GM19452 (cell line): ENCODE measurements around the gene KRT9.
"Not testable (repeated sequence)": the region's sequence is repeated elsewhere in the genome, so short reads cannot be mapped to it uniquely, and the experiment has no call there.

Experiments
- ATAC-seq: cut with Tn5 transposase; IDR thresholded peaks from one replicate; pipeline ENCODE4 v1.9.1; 2021; ENCODE audit not compliant: unreplicated experiment

Gene KRT9

DNA sequence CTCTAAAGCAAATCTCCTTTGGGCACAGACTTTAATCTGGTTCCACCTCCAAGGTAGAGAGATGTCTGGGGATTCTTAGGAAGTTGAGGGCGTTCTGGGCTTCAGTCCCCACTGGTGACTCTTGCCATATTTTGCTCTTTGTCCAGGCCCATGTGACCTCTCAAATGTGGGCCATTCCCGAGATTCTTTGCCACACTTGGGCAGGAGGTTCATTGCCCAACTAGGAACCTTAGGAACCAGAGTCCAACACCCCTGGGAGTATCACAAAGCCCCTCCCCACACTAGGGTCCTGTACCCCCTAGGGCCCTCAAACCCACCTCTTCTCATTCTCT, 8.4 kb upstream of the KRT9 start:
- ATAC-seq, result no peak

DNA sequence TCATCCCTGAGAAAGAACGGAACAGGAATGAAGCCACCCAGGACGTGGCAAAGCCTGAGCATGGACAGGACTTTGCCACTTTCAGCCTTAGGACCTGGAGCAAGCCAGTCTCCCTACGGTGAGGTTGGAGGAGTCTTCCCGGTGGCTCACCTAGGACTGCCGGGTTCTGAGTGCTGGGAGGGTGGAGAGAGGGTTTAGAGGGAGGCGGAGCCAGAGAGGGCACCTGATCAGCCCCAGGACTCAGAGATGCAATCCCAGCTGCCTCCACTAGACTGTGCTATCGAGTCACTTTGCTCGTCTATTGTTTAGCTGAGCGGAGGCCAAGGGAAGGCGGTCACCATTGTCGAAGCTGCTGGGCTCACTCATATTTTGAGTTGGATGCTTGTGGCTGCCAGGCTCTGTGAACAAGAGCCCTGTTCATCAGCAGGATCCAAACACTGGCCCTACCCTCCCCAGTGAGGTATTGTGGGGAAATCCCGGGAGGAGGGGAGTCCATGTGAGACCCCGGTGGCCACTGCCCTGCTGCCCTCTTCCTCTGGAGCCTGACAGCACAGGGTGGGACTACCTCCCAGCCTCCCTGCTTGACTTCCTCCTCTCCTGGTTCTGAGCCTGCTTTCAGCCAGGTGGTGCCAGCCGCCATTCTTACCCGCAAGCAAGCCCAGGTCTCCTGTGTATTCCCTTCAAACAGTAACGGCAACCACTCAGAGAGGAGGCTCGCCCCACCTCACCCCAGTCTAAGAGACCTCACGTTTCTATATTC, 7.8 kb upstream of the KRT9 start:
- no peak for ATAC-seq

DNA sequence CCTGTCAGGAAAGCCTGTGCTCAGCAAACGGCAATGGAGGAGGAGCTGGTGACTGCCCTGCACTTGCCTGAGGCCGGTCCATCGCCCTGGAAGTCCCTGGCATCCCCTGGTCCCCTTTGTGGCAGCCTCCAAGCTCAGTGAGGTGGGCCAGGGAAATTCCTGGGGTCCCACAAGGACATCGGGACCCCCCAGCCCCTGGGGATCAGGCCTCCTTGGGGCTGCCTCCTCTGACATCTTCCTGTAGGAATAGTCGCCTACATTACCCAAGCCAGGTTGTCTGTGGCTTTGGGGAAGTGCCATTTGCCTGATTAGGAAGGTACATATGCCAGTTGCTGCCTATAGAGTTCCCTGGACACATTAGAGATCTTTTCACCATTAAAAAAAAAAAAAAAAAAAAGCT, 7.1 kb upstream of the KRT9 start:
- no peak for ATAC-seq

DNA sequence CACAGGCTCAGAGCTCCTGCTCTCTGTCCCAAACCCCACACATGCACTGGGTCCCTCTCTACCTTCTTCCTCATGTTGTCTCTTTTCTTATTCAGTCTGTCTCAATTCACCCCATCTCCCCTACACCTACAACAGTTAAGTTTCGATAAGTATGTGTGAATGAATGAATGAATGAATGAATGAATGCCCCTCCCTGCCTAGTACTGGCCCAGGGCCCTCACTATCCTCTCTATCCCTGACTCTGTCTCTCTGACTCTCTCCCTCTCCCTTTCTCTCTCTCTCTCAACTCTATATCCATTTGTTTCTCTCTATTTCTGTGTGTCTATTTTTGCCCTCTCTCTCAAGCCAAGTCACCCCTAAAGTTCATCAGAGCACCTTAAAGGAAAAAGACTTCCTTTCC, 6.7 kb upstream of the KRT9 start:
- ATAC-seq, result no peak

DNA sequence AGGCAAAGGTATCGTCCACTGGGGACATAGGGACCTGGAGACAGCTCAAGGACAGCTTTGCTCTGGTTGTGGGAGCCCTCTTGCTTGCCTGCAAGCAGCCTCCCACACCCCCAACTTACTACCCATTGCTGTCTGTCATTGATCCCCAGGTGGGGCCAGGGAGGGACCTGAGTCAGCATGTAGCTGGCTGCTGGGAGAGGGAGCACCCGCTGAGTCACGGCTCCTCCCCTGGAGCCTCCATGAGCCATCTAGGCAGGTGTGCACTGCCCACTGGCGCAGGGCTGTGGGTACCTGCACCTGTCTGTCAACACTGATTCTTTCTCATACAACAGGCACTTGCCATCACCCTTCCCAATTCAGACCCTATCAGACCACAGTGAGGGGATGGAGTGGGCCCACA, 4.9 kb upstream of the KRT9 start:
- ATAC-seq, result not testable (repeated sequence)

DNA sequence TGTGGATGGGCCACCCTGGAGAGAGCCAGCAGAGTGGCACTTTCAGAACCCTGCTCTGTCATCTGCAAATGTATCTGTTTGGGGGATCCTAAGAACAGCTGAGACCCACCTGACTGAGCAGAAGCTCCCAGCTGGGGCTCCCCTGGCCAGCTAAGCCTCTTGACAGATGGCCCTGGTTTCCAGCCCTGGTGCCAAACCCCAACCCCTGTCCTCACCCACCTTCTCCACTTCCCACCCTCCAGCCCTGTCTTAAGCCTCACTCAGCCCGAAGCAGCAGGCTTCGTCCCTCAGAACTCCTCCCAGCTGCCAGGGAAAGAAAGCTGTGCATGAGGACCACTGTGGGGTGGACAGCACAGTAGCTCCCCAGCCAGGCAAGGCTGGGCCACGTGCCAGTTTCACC, 3.5 kb upstream of the KRT9 start:
- no peak for ATAC-seq

DNA sequence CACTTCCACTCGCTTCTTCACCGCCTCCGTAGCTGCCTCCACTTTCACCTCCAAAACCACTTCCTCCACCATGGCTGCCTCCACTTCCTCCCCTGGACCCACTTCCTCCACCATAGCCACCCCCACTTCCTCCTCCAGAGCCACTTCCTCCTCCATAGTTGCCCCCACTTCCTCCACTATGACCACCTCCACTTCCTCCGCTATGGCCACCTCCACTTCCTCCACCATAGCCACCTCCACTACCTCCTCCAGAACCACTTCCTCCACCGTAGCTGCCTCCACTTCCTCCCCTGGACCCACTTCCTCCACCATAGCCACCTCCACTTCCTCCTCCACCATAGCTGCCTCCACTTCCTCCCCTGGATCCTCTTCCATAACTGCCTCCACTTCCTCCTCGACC, 4.5 kb downstream of the KRT9 start:
- no peak for ATAC-seq

DNA sequence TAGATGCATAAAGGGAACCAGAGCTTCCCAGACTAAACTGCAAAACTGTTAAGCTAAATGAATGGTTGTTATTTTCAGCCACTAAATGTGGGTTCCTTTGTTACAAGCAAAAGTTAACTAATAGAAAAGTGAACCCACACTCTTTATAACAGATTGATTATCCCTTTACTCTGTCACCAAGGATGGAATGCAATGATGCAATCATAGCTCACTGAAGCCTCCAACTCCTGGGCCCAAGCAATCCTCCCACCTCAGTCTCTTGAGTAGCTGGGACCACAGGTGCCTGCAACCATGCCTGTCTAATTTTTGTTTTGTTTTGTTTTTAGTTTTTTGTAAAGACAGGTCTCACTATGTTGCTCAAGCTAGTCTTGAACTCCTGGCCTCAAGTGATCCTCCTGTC, 6.5 kb downstream of the KRT9 start:
- no peak for ATAC-seq

DNA sequence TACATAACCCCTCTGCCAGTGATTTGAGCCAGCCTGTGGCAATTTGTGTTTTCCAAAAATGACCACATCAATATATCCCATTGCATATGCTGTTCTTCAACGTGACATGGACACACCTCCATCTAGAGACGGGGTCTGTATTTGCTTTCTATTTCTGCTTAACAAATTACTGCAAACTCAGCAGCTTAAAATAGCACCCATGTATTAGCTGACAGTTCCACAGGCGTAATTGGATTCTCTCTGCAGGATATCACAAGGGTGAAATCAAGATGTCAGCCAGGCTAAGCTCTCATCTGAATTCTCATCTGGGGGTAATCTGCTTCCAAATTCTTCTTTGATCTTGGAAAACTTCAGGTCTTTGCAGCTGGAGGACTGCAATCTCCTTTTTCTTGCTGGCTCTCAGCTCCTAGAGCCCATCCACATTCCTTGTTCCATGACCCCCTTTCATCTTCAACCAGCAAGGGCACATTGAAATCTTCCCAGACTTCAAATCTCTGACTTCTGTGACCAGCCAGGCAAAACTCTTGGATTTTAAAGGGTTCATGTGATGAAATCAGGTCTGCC, 8.2 kb downstream of the KRT9 start:
- ATAC-seq, result no peak

DNA sequence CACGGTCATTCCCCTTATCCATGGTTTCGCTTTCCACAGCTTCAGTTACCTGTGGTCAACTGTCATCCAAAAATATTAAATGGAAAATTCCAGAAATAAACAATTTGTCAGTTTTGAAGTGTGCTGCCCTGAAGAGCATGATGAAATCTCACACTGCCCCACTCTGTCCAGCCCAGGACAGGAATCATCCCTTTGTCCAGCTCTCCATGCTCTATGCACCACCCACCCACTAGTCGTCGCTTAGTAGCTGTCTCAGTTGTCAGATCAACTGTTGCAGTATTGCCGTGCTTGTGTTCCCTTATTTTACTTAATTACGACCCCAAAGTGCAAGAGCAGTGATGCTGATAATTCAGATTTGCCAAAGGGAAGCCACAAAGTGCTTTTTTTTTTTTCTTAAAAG, 10.3 kb downstream of the KRT9 start:
- ATAC-seq, result no peak

DNA sequence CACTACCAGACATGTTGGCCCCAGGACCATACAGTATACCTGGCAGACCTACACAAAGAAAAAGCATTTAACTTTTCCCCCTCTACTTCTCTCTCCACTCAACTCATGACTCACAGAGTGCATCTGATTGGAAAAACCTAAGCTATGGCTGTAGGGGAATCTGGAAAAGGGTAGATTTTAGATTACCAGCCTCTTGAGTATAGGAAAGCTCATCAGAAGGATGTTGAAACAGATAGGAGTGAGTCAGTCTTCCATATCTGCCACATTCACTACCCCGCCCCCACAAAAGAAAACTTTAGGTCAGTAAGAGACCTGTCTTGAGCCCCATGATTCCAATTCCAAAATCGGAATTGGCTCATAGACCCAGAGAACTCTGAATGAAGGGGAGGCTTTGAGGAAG, 12.3 kb downstream of the KRT9 start:
- no peak for ATAC-seq

DNA sequence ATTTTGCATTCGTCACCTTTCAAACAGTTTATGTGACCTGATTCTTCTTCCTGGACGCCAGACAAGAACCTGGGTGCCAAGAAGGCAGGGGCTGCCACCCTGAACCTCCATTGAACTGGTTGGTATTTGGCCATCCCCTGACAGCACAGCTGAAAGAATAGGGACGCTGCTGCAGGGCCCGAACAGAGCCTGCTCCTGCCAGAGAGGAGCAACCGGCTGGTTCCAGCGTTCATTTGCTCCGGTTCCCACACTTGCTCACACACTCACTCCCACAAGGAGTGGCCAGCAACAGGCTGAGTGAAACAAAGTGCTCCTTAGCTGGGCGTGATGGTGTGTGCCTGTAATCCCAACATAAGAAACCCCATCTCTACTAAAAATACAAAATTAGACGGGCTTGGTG, 14.9 kb downstream of the KRT9 start:
- no peak for ATAC-seq

DNA sequence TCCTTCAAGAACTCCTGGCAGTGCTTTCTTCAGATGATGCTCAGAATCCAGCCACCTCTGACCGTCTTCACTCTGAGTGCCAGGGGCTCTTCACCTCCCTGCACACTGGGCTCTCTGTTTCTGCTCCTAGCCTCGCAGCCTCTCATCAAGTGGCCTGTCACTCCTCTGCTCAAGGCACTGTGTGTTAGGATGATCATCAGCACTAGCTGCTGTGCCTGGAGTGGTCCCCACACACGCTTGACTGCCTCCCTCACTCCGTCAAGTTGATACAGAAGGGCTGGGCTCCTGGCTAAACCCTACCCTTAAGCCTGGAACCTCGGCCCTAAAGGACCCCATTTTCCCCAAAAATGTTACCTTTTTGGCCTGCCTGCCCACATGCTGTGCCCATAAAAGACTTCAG, 15.6 kb downstream of the KRT9 start:
- no peak for ATAC-seq

DNA sequence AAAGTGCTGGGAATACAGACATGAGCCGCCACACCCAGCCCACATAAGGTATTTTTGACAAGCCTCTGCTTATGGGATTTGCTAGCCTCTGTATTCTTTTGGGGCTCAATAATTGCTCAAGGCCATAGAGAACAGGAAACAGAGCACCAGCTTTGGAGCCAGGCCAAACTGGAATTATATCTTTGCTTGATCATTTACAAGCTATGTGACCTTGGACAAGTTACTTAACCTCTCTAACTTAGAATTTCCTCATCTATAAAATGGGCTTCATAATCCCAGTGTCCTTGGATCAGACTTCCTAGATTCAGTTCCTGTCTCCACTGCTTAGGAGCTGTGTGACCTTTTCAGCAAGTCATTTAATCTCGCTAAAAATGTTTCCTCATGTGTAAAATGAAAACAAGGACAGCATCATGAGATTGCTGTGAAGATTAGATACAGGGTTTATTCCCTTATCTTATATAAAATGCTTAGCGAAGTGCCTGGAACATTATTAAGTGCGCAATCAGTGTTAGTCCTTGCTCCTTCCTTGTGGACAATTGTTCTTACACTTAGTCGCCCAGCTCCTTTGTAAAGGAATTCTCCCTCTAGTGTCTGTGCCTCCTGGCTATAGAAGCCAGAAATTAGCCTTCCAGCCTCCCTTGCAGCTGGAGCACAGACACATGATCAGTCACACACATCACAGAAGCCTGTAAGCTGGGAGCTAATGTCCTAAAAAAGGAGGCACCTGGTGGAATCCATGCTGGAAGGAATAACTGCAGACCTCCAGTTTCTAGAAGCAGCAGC, 16.6 kb downstream of the KRT9 start:
- no peak for ATAC-seq

DNA sequence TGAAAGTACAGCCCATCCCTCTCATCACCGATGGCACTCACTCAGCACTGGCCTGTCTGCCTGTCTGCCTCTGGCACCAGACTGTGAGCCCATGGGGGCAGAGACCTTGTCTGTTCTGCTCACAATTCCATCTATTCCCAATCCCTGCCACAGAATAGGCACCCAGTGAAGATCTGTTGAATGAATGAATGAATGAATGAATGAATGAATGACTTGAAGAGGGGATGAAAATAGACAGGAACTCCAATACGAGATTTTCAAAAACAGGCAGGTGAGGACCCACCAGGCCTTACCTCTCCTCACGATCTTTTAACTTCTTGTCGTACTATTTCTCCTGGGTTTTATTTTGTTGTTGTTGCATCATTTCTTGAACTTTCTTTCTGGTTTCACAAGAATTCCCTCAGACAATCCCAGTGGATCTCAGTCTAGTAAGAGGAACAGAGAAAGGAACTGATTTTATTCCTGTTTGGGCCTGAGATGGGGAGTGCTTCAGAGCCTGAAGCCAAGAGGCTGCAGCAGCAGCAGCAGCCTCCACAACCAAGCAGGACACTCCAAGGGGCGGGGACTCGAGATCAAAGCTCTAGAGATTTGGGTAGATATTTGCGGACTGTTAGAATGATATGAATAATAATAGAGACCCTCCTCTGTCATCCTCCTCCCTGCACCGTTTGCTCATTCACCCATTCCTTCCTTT, 17.7 kb downstream of the KRT9 start:
- no peak for ATAC-seq

DNA sequence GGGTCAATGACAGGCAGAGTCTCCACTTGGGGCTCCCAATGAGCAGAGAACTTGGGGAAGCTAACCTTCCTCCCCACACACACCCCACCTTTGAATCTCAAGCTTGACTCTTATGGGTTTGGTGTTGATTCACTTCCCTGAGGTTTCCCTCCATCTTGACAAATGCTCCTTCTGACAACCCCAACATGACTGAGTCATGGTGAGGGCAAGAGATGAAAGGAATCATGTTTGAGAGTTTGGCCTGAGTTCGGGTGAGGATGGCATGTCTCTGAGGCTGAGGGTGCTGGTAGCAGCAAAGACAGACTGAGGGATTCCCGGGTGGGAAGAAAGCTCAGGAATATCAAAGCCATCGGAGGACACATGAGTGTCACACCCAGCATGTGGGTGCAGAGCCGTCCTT, 18.7 kb downstream of the KRT9 start:
- ATAC-seq, result no peak

DNA sequence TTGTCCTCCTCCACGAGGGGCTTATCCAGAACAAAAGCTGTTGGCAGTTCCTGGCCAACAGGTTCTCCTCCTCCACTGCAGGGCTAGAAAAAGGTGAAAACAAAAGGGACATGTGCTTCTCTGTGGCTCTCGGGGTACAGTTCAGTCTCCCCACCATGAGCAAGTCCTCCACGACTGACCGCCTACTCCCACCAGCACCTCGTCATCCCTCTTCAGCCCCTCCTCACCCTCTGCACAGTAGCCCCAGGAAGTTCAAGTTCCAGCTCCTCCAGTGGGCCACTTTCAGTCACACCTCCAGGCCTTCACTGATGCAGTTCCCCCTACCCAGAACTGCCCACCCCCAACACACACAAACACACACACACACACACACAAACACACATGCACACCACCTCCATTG, 19.4 kb downstream of the KRT9 start:
- no peak for ATAC-seq

DNA sequence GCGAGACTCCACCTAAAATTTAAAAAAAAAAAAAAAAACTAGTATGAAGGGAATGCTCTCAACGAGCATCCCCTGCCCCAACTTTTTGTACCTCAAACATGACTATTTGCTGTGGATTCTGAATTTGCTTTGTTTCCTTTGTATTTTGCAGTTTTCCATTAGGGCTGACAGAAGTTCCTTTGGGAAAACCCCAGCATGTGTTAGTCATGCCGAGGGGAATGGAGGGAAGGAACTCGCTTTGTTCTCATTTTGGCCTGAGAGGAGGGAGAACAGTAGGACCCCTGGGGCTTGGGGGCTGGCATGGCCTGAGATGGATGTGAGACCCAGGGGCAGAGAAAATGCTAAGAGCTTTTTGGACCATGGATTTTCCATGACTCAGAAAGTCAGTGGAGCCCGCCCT, 20.5 kb downstream of the KRT9 start:
- ATAC-seq, result no peak

DNA sequence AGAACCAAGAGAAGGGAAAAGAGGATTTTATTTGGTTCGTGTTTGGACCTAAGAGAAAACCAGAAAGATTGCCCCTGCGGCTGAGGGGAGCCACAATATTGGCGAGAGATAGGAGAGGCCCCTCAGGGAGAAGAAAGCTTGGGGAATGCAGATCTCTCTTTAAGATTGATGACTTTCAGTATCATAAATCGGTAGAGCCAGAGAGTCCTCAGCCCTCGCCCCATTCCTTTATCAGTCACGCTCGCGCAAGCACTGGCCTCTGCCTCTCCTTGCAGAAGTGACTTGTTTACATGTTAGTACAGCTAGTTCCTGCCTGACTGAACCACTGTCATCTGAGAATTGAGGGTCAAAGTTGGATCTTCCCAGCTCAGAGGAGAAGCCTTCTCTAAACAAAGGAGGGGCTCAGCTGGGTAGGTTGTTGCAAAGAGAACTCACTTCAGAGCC, 22.2 kb downstream of the KRT9 start:
- ATAC-seq, result no peak

DNA sequence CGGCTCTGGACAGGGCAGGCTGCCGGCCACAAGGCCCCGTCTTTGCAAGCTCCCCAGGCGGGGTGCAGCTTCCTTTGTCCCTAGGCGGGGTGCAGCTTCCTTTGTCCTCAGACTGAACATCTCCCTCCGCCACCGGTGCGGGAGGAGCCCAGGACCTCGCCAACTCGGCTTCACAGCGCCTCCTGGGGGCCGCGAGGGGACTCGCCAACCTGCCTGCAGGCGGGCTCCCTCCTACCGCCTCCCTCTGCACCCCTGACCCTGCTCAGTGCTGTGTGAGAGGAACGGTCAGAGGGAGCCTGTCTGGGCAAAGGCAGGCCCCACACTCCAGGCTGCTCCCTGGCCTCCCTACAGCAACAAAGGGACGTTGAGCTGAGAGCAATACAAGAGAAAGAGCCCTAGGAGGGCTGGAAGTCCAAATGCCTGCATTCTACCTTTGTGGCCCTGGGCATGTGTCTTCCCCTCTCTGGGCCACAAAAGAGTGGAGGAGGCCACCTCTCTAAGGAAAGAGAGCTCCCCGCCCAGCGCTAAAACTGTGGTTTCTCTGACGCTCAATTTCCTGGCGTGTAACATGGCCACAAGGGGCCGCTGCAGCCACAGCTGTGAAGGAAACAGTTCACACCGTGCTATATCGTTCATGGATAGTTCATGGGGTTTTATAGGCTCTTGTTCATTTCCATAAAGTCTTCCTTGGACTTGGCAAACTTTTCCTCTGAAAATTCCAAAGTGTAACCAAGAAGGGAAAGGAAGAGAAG, 22.8 kb downstream of the KRT9 start:
- peak; percentile 75 for ATAC-seq
